Measurements from ENCODE around the gene MTCH1. TPM values are rescaled to one million over a fixed set of nuclear protein-coding genes. Genes with fewer than 3 reads are reported as not detected.

Gene MTCH1
- total and polyA plus RNA-seq, 8 donors, result 66.8 to 146 (median 87.2) TPM

- H3K36me3 ChIP-seq, result no peaks in the 10 kb centered on the region
Measured at GRCh38 chr6:37020812-37021211, 34.8 kb upstream of the MTCH1 start.

GRCh38 chr6:37020381-37020780 is 34.4 kb upstream of the MTCH1 start:
- intact Hi-C loops (cut with DNase I), result loop anchor here in 2 of 3 donors (5.0 to 10.0 kb wide), 2 partner anchors 154 to 187 kb away; partner anchors contain the start of gene PIM1 (in 1 of the 2)
- DNase-seq, result peak in 4 of 6 donors; percentile 65 to 80 (median 73)
- FAIRE-seq, result no peak
- Histone ChIP-seq H3K27ac (peak overlapping the region in 1 of 4 donors; percentile 38), H3K4me1 (peaks cover 12 to 44% (median 14%) of the 10 kb centered on the region in 3 donors), H3K27me3 (no peaks in the 10 kb centered on the region), H3K36me3 (no peaks in the 10 kb centered on the region), H3K4me3 (no peak overlapping the region), H3K9me3 (no peaks in the 10 kb centered on the region)
- ATAC-seq, result peak in 3 of 4 donors; percentile 30 to 45 (median 36)
- WGBS, 2 donors, result 30 to 37% methylated on average over 12 of the region's 12 CpGs
- TF ChIP-seq CTCF (IDR thresholded peaks at IDR 0.05), result no peak

More at GRCh38 chr6:37020812-37021211, 34.8 kb upstream of the MTCH1 start:
- H3K4me3 ChIP-seq, result no peak overlapping the region
- intact Hi-C loops (cut with DNase I), result loop anchor here in 2 of 3 donors (5.0 to 10.0 kb wide), 2 partner anchors 154 to 186 kb away; partner anchors contain the start of gene PIM1 (in 1 of the 2)
- H3K27me3 ChIP-seq, result no peaks in the 10 kb centered on the region
- FAIRE-seq (no peak), ATAC-seq (no peak), DNase-seq (no peak)
- no peak for TF ChIP-seq CTCF (IDR thresholded peaks at IDR 0.05)
- H3K27ac ChIP-seq, result peak overlapping the region in 1 of 4 donors; percentile 0
- WGBS, 2 donors, result 77 to 86% methylated on average over 5 of the region's 5 CpGs
- H3K9me3 ChIP-seq, result no peaks in the 10 kb centered on the region
- H3K4me1 ChIP-seq, result peaks cover 12 to 44% (median 14%) of the 10 kb centered on the region in 3 donors

- Histone ChIP-seq H3K4me1 (peaks cover 12 to 34% (median 13%) of the 10 kb centered on the region in 3 donors), H3K36me3 (no peaks in the 10 kb centered on the region), H3K27ac (peak overlapping the region in 2 of 4 donors; percentile 34 to 42), H3K9me3 (no peaks in the 10 kb centered on the region), H3K4me3 (no peak overlapping the region), H3K27me3 (no peaks in the 10 kb centered on the region)
- DNase-seq (peak in 3 of 6 donors; percentile 53 to 71 (median 71)), FAIRE-seq (no peak), ATAC-seq (peak; percentile 7 to 14 (median 10))
- no peak for TF ChIP-seq CTCF (IDR thresholded peaks at IDR 0.05)
- 15 to 17% methylated on average over 2 of the region's 2 CpGs for WGBS, 2 donors
- intact Hi-C loops (cut with DNase I), result loop anchor here in 1 of 3 donors (10.0 kb wide), 2 partner anchors 134 to 254 kb away; partner anchors contain the start of gene C6orf89
Measured at GRCh38 chr6:37019065-37019450, 33.1 kb upstream of the MTCH1 start.

GRCh38 chr6:37018198-37019064 is 32.4 kb upstream of the MTCH1 start:
- TF ChIP-seq CTCF (IDR thresholded peaks at IDR 0.05), result peak; percentile 81 to 89 (median 82)
- H3K36me3 ChIP-seq, result no peaks in the 10 kb centered on the region
- H3K4me1 ChIP-seq, result peaks cover 8 to 28% (median 9%) of the 10 kb centered on the region in 3 donors
- H3K4me3 ChIP-seq, result no peak overlapping the region
- ATAC-seq (peak; percentile 92 to 96 (median 94)), DNase-seq (peak; percentile 87 to 96 (median 92)), FAIRE-seq (no peak)
- no peaks in the 10 kb centered on the region for H3K9me3 ChIP-seq
- H3K27me3 ChIP-seq, result no peaks in the 10 kb centered on the region
- intact Hi-C loops (cut with DNase I), result loop anchor here in 1 of 3 donors (10.0 kb wide), 2 partner anchors 134 to 254 kb away; partner anchors contain the start of gene C6orf89
- WGBS, 2 donors, result 3% methylated on average over 8 of the region's 8 CpGs
- peak overlapping the region in 2 of 4 donors; percentile 34 to 42 for H3K27ac ChIP-seq
